CD4-positive, alpha-beta memory T cell (primary cell): ENCODE results near the gene PAX7. TPM values are rescaled to one million over a fixed set of nuclear protein-coding genes. Genes with fewer than 3 reads are reported as not detected.

Source experiments
- CTCF ChIA-PET: fragments of 350-600 bp; sonication (Branson Sonifier 250); formaldehyde crosslinking; loops from one replicate; lab custom pipeline; 2021; ENCODE audit warnings: inconsistent platforms; ENCODE audit not compliant: partially characterized antibody; lab: Charles Lee
- POLR2A ChIA-PET: fragments of 350-600 bp; sonication (Branson Sonifier 250); formaldehyde crosslinking; loops from one replicate; lab custom pipeline; 2021; ENCODE audit not compliant: partially characterized antibody; lab: Charles Lee
- DNase-seq, 5 donors: peaks; one replicate each; pipeline versions ENCODE4 v3.0.0 to v3.0.0-alpha.2; 2020 to 2022; ENCODE audit warnings: mixed read lengths in 1 of 5
- H3K27ac ChIP-seq: one replicate; pipeline ENCODE4 v1.7.0; 2013; ENCODE audit warnings: low read depth, low read length
- H3K27me3 ChIP-seq: 2 replicates; pipeline ENCODE4 v1.7.0; 2013; ENCODE audit warnings: mild to moderate bottlenecking, low read length, moderate library complexity; ENCODE audit not compliant: insufficient read depth
- H3K36me3 ChIP-seq: 2 replicates; pipeline ENCODE4 v1.7.0; 2013; ENCODE audit warnings: mild to moderate bottlenecking, low read length, moderate library complexity; ENCODE audit not compliant: insufficient read depth
- H3K4me1 ChIP-seq: 2 replicates; pipeline ENCODE4 v1.7.0; 2013; ENCODE audit warnings: mild to moderate bottlenecking, low read length, moderate library complexity; ENCODE audit not compliant: insufficient read depth
- H3K4me3 ChIP-seq, 2 donors: one replicate each; pipeline ENCODE4 v1.7.0; 2013; ENCODE audit warnings: low read length in 2 of 2, mild to moderate bottlenecking in 1 of 2
- H3K9me3 ChIP-seq, 2 donors: one replicate each; pipeline ENCODE4 v1.7.0; 2013; ENCODE audit warnings: low read length in 2 of 2, control low read depth in 1 of 2; ENCODE audit not compliant: control insufficient read depth in 1 of 2
- H3K27ac Mint-ChIP-seq, 7 donors: one replicate each; pipeline ENCODE4 v1.8.0; 2020 to 2021; ENCODE audit warnings: mixed read lengths in 7 of 7, mild to moderate bottlenecking in 6 of 7, inconsistent platforms in 3 of 7, moderate library complexity in 3 of 7
- H3K27me3 Mint-ChIP-seq, 2 donors: one replicate each; pipeline ENCODE4 v1.8.0; 2020 to 2021; ENCODE audit warnings: mixed read lengths in 2 of 2
- H3K36me3 Mint-ChIP-seq, 2 donors: one replicate each; pipeline ENCODE4 v1.8.0; 2020 to 2021; ENCODE audit warnings: mixed read lengths in 2 of 2, inconsistent platforms in 1 of 2, mild to moderate bottlenecking in 1 of 2
- H3K4me1 Mint-ChIP-seq, 4 donors: one replicate each; pipeline ENCODE4 v1.8.0; 2020 to 2021; ENCODE audit warnings: mixed read lengths in 4 of 4, mild to moderate bottlenecking in 1 of 4
- H3K4me3 Mint-ChIP-seq, 8 donors: one replicate each; pipeline ENCODE4 v1.8.0; 2020 to 2021; ENCODE audit warnings: mixed read lengths in 8 of 8, mild to moderate bottlenecking in 7 of 8, moderate library complexity in 6 of 8, inconsistent platforms in 3 of 8
- H3K9me3 Mint-ChIP-seq, 8 donors: one replicate each; pipeline ENCODE4 v1.8.0; 2020 to 2021; ENCODE audit warnings: mixed read lengths in 8 of 8, mild to moderate bottlenecking in 5 of 8, inconsistent platforms in 3 of 8, moderate library complexity in 1 of 8
- intact Hi-C: fragments of 100-400 bp; cut with micrococcal nuclease; formaldehyde crosslinking; loops from one replicate; pipeline ENCODE4 v1.15.1; 2023
- polyA plus RNA-seq, 2 donors: library from polyadenylated mRNA; unstranded; fragments of 300-500 nt; fragmentation: Illumina TruSeq; gene quantifications; one replicate each; pipeline ENCODE4 v1.2.3, GENCODE V29; 2021
- total RNA-seq, 2 experiments: library from RNA; stranded (reverse); gene quantifications; one replicate each; pipeline ENCODE4 v1.2.3, GENCODE V29; 2021

PAX7 gene
- total and polyA plus RNA-seq, 4 experiments from 2014 or later, result not detected

GRCh38 chr1:18719786-18720451 is 89.3 kb downstream of the PAX7 start:
- ChIA-PET POLR2A (no interaction called here), CTCF (no interaction called here)
- Histone ChIP-seq H3K27me3 (peaks cover 15% of the 10 kb centered on the region), H3K27ac (no peak overlapping the region), H3K9me3 (no peaks in the 10 kb centered on the region), H3K36me3 (no peaks in the 10 kb centered on the region), H3K4me3 (no peak overlapping the region), H3K4me1 (no peaks in the 10 kb centered on the region)
- Mint-ChIP-seq H3K4me3 (no peak overlapping the region), H3K27ac (no peak overlapping the region), H3K4me1 (peaks cover 0 to 4% (median under 1%) of the 10 kb centered on the region in 4 donors), H3K36me3 (no peaks in the 10 kb centered on the region), H3K9me3 (peaks cover 0 to 5% (median 0%) of the 10 kb centered on the region in 8 donors), H3K27me3 (peaks cover 58 to 62% of the 10 kb centered on the region in 2 donors)
- no peak for DNase-seq
- intact Hi-C loops, result no loop called here

- peaks cover 0 to 5% (median 0%) of the 10 kb centered on the region in 8 donors for H3K9me3 Mint-ChIP-seq
- H3K27ac ChIP-seq, result no peak overlapping the region
- no peak overlapping the region for H3K27ac Mint-ChIP-seq
- H3K27me3 Mint-ChIP-seq, result peaks cover 55 to 59% of the 10 kb centered on the region in 2 donors
- DNase-seq, result no peak
- H3K4me3 Mint-ChIP-seq, result no peak overlapping the region
- ChIA-PET POLR2A (no interaction called here), CTCF (no interaction called here)
- H3K4me3 ChIP-seq, result no peak overlapping the region
- no peaks in the 10 kb centered on the region for H3K9me3 ChIP-seq
- no peaks in the 10 kb centered on the region for H3K36me3 ChIP-seq
- no peaks in the 10 kb centered on the region for H3K4me1 ChIP-seq
- no peaks in the 10 kb centered on the region for H3K36me3 Mint-ChIP-seq
- intact Hi-C loops, result no loop called here
- peaks cover 0 to 4% (median under 1%) of the 10 kb centered on the region in 4 donors for H3K4me1 Mint-ChIP-seq
- peaks cover 8% of the 10 kb centered on the region for H3K27me3 ChIP-seq
These were observed 90.4 kb downstream of the PAX7 start for GRCh38 chr1:18721041-18721440.

GRCh38 chr1:18721776-18722175 is 91.1 kb downstream of the PAX7 start:
- no peaks in the 10 kb centered on the region for H3K4me1 Mint-ChIP-seq
- peaks cover 4% of the 10 kb centered on the region for H3K27me3 ChIP-seq
- CTCF ChIA-PET, result no interaction called here
- no peak overlapping the region for H3K4me3 Mint-ChIP-seq
- H3K36me3 Mint-ChIP-seq, result no peaks in the 10 kb centered on the region
- H3K27ac Mint-ChIP-seq, result no peak overlapping the region
- H3K9me3 ChIP-seq, result no peaks in the 10 kb centered on the region
- H3K27me3 Mint-ChIP-seq, result peaks cover 55 to 57% of the 10 kb centered on the region in 2 donors
- intact Hi-C loops, result no loop called here
- no peak overlapping the region for H3K27ac ChIP-seq
- no peaks in the 10 kb centered on the region for H3K36me3 ChIP-seq
- no peak overlapping the region for H3K4me3 ChIP-seq
- no peaks in the 10 kb centered on the region for H3K4me1 ChIP-seq
- peaks cover 0 to 5% (median 0%) of the 10 kb centered on the region in 8 donors for H3K9me3 Mint-ChIP-seq
- POLR2A ChIA-PET, result no interaction called here
- no peak for DNase-seq

- Histone ChIP-seq H3K9me3 (no peaks in the 10 kb centered on the region), H3K4me1 (no peaks in the 10 kb centered on the region), H3K4me3 (no peak overlapping the region), H3K36me3 (no peaks in the 10 kb centered on the region), H3K27me3 (peaks cover 4% of the 10 kb centered on the region), H3K27ac (no peak overlapping the region)
- ChIA-PET POLR2A (no interaction called here), CTCF (interaction anchor here (1.0 kb wide), 1 partner anchor 9 kb away, joined by 3 read pairs; no protein-coding TSS in a partner anchor)
- intact Hi-C loops, result no loop called here
- DNase-seq, result no peak
- H3K9me3 Mint-ChIP-seq, result peaks cover 0 to 5% (median 0%) of the 10 kb centered on the region in 8 donors
- H3K27ac Mint-ChIP-seq, result no peak overlapping the region
- peaks cover 56 to 62% of the 10 kb centered on the region in 2 donors for H3K27me3 Mint-ChIP-seq
- H3K4me1 Mint-ChIP-seq, result no peaks in the 10 kb centered on the region
- no peaks in the 10 kb centered on the region for H3K36me3 Mint-ChIP-seq
- H3K4me3 Mint-ChIP-seq, result no peak overlapping the region
These were observed 91.6 kb downstream of the PAX7 start for GRCh38 chr1:18722270-18722669.

- Histone ChIP-seq H3K4me1 (no peaks in the 10 kb centered on the region), H3K27me3 (no peaks in the 10 kb centered on the region), H3K27ac (no peak overlapping the region), H3K36me3 (no peaks in the 10 kb centered on the region), H3K4me3 (no peak overlapping the region), H3K9me3 (no peaks in the 10 kb centered on the region)
- H3K36me3 Mint-ChIP-seq, result no peaks in the 10 kb centered on the region
- H3K4me3 Mint-ChIP-seq, result no peak overlapping the region
- intact Hi-C loops, result no loop called here
- ChIA-PET POLR2A (no interaction called here), CTCF (interaction anchor here (1.0 kb wide), 1 partner anchor 9 kb away, joined by 3 read pairs; no protein-coding TSS in a partner anchor)
- peaks cover 52 to 62% of the 10 kb centered on the region in 2 donors for H3K27me3 Mint-ChIP-seq
- H3K4me1 Mint-ChIP-seq, result no peaks in the 10 kb centered on the region
- peaks cover 0 to 3% (median 0%) of the 10 kb centered on the region in 8 donors for H3K9me3 Mint-ChIP-seq
- H3K27ac Mint-ChIP-seq, result no peak overlapping the region
- DNase-seq, result no peak
These were observed 92.6 kb downstream of the PAX7 start for GRCh38 chr1:18723206-18723605.

GRCh38 chr1:18723701-18724411 is 93.2 kb downstream of the PAX7 start:
- H3K4me1 Mint-ChIP-seq, result no peaks in the 10 kb centered on the region
- intact Hi-C loops, result no loop called here
- no peaks in the 10 kb centered on the region for H3K36me3 Mint-ChIP-seq
- peaks cover 49 to 64% of the 10 kb centered on the region in 2 donors for H3K27me3 Mint-ChIP-seq
- no peaks in the 10 kb centered on the region for H3K4me1 ChIP-seq
- POLR2A ChIA-PET, result no interaction called here
- H3K27me3 ChIP-seq, result no peaks in the 10 kb centered on the region
- no peak overlapping the region for H3K27ac Mint-ChIP-seq
- no peaks in the 10 kb centered on the region for H3K36me3 ChIP-seq
- no peak for DNase-seq
- peaks cover 0 to 4% (median 0%) of the 10 kb centered on the region in 8 donors for H3K9me3 Mint-ChIP-seq
- no peaks in the 10 kb centered on the region for H3K9me3 ChIP-seq
- no peak overlapping the region for H3K27ac ChIP-seq
- H3K4me3 Mint-ChIP-seq, result no peak overlapping the region
- CTCF ChIA-PET, result no interaction called here
- H3K4me3 ChIP-seq, result no peak overlapping the region

GRCh38 chr1:18724801-18725200 is 94.2 kb downstream of the PAX7 start:
- no peak overlapping the region for H3K27ac Mint-ChIP-seq
- H3K9me3 Mint-ChIP-seq, result peaks cover 0 to 3% (median 0%) of the 10 kb centered on the region in 8 donors
- H3K27me3 Mint-ChIP-seq, result peaks cover 48 to 63% of the 10 kb centered on the region in 2 donors
- ChIA-PET CTCF (no interaction called here), POLR2A (no interaction called here)
- no peak overlapping the region for H3K27ac ChIP-seq
- DNase-seq, result no peak
- no peaks in the 10 kb centered on the region for H3K36me3 ChIP-seq
- H3K4me1 Mint-ChIP-seq, result no peaks in the 10 kb centered on the region
- H3K27me3 ChIP-seq, result no peaks in the 10 kb centered on the region
- no peaks in the 10 kb centered on the region for H3K4me1 ChIP-seq
- intact Hi-C loops, result no loop called here
- H3K9me3 ChIP-seq, result no peaks in the 10 kb centered on the region
- no peak overlapping the region for H3K4me3 Mint-ChIP-seq
- H3K36me3 Mint-ChIP-seq, result no peaks in the 10 kb centered on the region
- no peak overlapping the region for H3K4me3 ChIP-seq
